GM21529 (cell line): ENCODE measurements around the gene MT1H.
"Not testable (repeated sequence)": the region's sequence is repeated elsewhere in the genome, so short reads cannot be mapped to it uniquely, and the experiment has no call there.

Experiments
- ATAC-seq: cut with Tn5 transposase; IDR thresholded peaks from one replicate; pipeline ENCODE4 v1.9.1; 2021; ENCODE audit not compliant: unreplicated experiment

The MT1H gene

GRCh38 chr16:56664506-56664905 lies 5.1 kb upstream of the MT1H start:
- no peak for ATAC-seq

GRCh38 chr16:56665286-56666261 lies 4.0 kb upstream of the MT1H start:
- not testable (repeated sequence) for ATAC-seq

- no peak for ATAC-seq
Observed at GRCh38 chr16:56667581-56668571, 1.7 kb upstream of the MT1H start, which contains the start of gene MT1G. Gene MT1G, minus strand, starts transcription at chr16:56668065. Its CDS starts 72 bp downstream, at chr16:56667993.

DNA sequence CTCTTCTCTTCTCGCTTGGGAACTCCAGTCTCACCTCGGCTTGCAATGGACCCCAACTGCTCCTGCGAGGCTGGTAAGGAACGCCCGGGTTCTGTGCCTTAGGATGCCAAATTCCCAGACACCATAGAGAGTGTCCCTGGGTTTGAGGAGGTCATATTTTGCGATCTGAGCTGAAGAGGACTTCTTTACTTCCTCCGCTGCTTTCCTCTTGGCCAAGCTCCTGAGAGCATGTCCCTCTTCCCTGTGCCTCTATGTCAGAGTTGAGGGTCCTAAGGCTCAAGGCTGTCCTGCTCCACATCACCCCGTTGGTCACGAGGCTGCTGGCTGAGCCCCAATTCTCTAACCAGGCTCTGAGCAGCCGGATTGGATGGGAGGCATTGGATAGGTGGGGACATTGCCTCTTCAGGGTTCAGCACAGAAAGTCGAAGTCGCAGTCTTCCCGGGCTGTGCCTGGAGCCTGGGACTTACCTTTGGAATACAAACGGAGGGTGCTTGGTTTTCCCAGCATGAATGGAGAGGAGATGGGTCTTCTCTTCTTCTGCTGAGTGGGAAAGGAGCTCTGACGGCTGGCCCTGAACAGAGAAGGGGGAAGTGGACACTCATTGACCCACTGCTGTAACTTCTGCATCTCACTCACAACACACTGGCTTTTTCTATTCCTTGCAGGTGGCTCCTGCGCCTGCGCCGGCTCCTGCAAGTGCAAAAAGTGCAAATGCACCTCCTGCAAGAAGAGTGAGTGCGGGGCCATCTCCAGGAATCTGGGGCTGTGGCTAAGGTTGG lies 416 bp downstream of the MT1H start:
- ATAC-seq: no peak

- ATAC-seq: no peak
Observed at GRCh38 chr16:56670620-56670934, 963 bp downstream of the MT1H start.

DNA sequence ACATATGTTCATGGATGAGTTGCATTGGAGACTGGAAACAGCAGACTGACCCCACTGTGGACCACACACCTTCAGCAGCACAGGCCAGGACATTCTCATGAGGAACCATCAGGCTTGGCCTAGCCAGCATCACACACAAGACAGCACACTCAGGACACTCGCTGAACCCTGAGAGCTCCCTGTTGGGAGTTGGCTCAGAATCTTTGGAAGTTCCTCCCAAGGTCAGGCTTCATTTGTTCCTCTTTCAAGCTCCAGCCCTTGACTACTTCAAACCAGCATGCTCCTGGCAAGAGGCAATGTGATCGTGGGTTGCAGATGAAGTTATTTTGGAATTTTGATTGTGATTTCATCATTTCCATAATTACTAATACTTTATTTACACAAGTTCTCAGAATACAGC lies 2.1 kb downstream of the MT1H start:
- ATAC-seq: not testable (repeated sequence)

DNA sequence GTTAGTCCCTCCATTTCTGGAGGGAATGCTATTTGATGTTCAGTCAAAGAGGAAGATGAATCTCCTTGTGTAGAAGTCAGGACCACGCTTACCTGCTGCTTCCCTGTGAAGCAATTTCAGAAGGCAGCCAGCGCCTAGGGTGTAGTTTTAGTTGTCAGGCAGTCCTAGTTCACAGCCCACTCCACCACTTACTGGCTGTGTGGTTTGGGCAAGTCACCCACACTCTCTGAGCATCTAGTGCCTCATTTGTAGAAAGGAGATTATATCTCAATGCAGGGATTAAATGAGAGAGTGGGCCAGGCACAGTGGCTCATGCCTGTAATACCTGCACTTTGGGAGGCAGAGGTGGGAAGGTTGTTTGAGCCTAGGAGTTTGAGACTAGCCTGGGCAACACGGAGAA lies 2.6 kb downstream of the MT1H start:
- not testable (repeated sequence) for ATAC-seq

GRCh38 chr16:56672761-56673536 lies 3.3 kb downstream of the MT1H start:
- no peak for ATAC-seq

GRCh38 chr16:56673921-56674320 lies 4.3 kb downstream of the MT1H start:
- no peak for ATAC-seq

DNA sequence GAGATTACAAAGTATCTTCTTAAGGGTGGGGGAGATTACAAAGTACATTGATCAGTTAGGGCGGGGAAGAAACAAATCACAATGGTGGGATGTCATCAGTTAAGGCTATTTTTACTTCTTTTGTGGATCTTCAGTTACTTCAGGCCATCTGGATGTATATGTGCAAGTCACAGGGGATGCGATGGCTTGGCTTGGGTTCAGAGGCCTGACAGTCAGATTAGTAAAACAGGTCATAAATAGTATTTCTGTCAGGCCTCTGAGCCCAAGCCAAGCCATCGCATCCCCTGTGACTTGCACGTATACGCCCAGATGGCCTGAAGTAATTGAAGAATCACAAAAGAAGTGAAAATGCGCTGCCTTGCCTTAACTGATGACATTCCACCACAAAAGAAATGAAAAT lies 5.0 kb downstream of the MT1H start:
- ATAC-seq: not testable (repeated sequence)

DNA sequence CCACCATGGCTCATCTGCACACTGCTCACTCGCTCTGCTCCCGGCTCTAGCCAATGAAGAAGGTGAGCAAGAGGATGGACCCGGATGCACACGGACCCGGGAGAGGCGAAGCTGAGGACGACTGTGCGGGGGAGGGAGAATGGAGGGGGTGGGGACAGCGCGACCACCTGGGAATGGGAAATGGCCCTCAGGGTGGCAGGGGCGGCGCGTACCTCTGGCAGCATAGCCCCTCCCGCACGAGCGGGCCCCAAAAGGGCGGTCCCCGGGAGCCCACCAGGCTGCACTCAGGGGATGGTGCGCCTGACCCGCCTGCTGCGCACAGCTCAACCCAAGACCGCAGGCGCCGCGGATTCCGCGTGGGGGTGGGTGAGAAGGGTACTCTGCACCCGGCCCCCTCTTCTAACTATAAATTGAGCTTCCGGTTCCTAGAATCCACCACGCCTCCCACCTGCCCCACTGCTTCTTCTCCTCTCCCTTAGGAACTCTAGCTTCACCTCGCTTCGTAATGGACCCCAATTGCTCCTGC lies 6.1 kb downstream of the MT1H start:
- no peak for ATAC-seq

DNA sequence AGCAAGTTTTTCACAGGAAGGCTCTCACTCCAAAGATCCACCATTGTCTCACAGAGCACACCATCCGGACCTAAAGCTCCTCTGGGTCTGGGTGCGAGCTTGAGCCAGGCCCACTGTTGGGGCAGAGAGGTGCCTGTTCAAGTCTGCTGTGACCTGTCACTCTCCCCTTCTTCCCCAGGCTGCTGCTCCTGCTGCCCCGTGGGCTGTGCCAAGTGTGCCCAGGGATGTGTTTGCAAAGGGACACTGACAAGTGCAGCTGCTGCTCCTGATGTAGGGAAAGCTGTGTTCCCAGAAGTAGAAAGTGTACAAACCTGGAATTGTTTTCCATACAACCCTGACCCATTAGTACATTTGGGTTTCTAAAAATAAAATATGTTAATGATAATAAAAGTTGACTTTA lies 7.9 kb downstream of the MT1H start:
- no peak for ATAC-seq

- no peak for ATAC-seq
Observed at GRCh38 chr16:56679078-56679730, 9.6 kb downstream of the MT1H start.

GRCh38 chr16:56679818-56680217 lies 10.2 kb downstream of the MT1H start:
- ATAC-seq: no peak

DNA sequence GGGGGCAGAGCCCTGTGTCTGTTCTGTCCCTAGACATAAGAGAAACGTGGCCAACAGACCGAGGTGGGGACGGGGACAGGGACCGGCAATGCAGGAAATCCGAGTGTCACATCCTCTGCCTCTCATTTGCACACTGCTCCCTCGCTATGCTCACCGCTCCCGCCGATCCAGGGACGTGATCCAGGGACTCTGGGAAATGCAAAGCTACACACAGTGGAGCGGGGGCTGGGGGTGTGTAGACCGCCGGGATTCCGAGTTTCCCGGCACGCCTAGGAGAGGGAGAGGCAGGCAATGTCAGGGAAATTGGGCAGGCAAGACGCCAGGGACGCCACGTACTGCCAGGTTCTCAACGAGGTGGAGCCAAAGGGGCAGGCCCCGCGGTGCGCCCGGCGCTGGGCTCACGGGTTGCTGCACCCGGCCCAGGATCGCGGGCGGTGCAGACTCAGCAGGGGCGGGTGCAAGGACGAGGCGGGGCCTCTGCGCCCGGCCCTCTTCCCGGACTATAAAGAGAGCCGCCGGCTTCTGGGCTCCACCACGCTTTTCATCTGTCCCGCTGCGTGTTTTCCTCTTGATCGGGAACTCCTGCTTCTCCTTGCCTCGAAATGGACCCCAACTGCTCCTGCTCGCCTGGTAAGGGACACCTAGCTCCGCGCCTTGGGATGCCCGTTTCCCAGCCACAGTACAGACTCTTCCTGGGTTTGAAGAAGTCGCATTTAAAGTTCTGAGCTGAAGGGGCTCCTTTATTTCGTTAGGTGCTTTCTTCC lies 12.5 kb downstream of the MT1H start, which contains the start of gene MT1X:
Gene MT1X, plus strand, starts transcription at position 532 of the 764 bp plus-strand sequence. Its CDS starts 71 bp downstream, at position 603.
- ATAC-seq: peak; percentile 96

- no peak for ATAC-seq
Observed at GRCh38 chr16:56682703-56683397, 13.2 kb downstream of the MT1H start.

GRCh38 chr16:56683424-56684172 lies 14.0 kb downstream of the MT1H start:
- ATAC-seq: no peak
